GM12878 (cell line): ENCODE data around the gene PGA3. TPM values are rescaled to one million over a fixed set of nuclear protein-coding genes. Genes with fewer than 3 reads are reported as not detected.
A peak's percentile ranks its signal among the peaks of the same experiment; 100 is the strongest.

Experiments
- DPF2 ChIP-seq: fragments of 450-650 bp; IDR thresholded peaks from 2 replicates; pipeline ENCODE4 v1.6.1; 2017; ENCODE audit warnings: mild to moderate bottlenecking
- E4F1 ChIP-seq: fragments of 450-650 bp; IDR thresholded peaks from 2 replicates; pipeline ENCODE4 v1.6.1; 2018; ENCODE audit warnings: borderline replicate concordance, mild to moderate bottlenecking; ENCODE audit not compliant: partially characterized antibody
- EGR1 ChIP-seq, 2 experiments: IDR thresholded peaks; 1 replicate in 1 of 2; 2 replicates in 1 of 2; pipeline ENCODE4 v1.6.1; 2011 to 2012; ENCODE audit warnings: low read depth in 2 of 2, low read length in 2 of 2, borderline replicate concordance in 1 of 2, mild to moderate bottlenecking in 1 of 2, moderate library complexity in 1 of 2
- FOS ChIP-seq: IDR thresholded peaks from 3 replicates; pipeline ENCODE4 v1.6.1; 2011; ENCODE audit warnings: borderline replicate concordance; ENCODE audit not compliant: insufficient read length; ENCODE audit errors: extremely low read depth
- IRF3 ChIP-seq: fragments of 450-650 bp; IDR thresholded peaks from 2 replicates; pipeline ENCODE4 v1.6.1; 2014; ENCODE audit warnings: mild to moderate bottlenecking
- IRF5 ChIP-seq: fragments of 450-650 bp; IDR thresholded peaks from 2 replicates; pipeline ENCODE4 v1.6.1; 2017; ENCODE audit warnings: borderline replicate concordance
- LARP7 ChIP-seq: fragments of 450-650 bp; IDR thresholded peaks from 2 replicates; pipeline ENCODE4 v1.6.1; 2017; ENCODE audit warnings: mild to moderate bottlenecking
- MEF2A ChIP-seq: IDR thresholded peaks from 2 replicates; pipeline ENCODE4 v1.6.1; 2011; ENCODE audit warnings: low read depth, mild to moderate bottlenecking, low read length, moderate library complexity; ENCODE audit not compliant: insufficient read depth
- MYC ChIP-seq: IDR thresholded peaks from 2 replicates; pipeline ENCODE4 v1.6.1; 2011; ENCODE audit warnings: mild to moderate bottlenecking, low read length, moderate library complexity, inconsistent platforms; ENCODE audit not compliant: insufficient read depth, insufficient replicate concordance, insufficient read length, severe bottlenecking
- PAX5 ChIP-seq: IDR thresholded peaks from 2 replicates; pipeline ENCODE4 v1.6.1; 2011; ENCODE audit warnings: low read depth, low read length, borderline replicate concordance
- POLR2A ChIP-seq: IDR thresholded peaks from 2 replicates; pipeline ENCODE4 v1.6.1; 2011; ENCODE audit warnings: low read depth, mild to moderate bottlenecking, low read length
- POU2F2 ChIP-seq: IDR thresholded peaks from 3 replicates; pipeline ENCODE4 v1.6.1; 2011; ENCODE audit warnings: low read depth, mild to moderate bottlenecking, low read length, borderline replicate concordance
- RCOR1 ChIP-seq: conservative IDR thresholded peaks from 2 replicates; pipeline ENCODE4 v1.6.1; 2012; ENCODE audit warnings: low read depth, low read length, improper control_type of control experiment
- SIX5 ChIP-seq: IDR thresholded peaks from 2 replicates; pipeline ENCODE4 v1.6.1; 2011; ENCODE audit warnings: mild to moderate bottlenecking, low read depth, low read length, moderate library complexity; ENCODE audit not compliant: severe bottlenecking
- SREBF1 ChIP-seq: IDR thresholded peaks from 2 replicates; pipeline ENCODE4 v1.6.1; 2012; ENCODE audit warnings: mild to moderate bottlenecking, low read length
- polyA plus RNA-seq, 11 experiments: library from polyadenylated mRNA; depleted of rRNA in 4 of 11; unstranded in 6 of 11; stranded (reverse) in 5 of 11; fragments of >200 nt; fragmentation: Nextera tagmentation in 4 of 11; fragmentation: Illumina TruSeq in 1 of 11; extraction: Ambion mirVana in 4 of 11; extraction: Trizol in 1 of 11; gene quantifications; 1 replicate in 1 of 11; 2 replicates in 10 of 11; pipeline versions ENCODE4 v1.2.1 to v1.2.3, GENCODE V29; 2011 to 2016; ENCODE audit warnings: inconsistent platforms in 2 of 11, missing spikeins in 2 of 11, low read depth in 1 of 11
- total RNA-seq, 4 experiments: library from RNA; depleted of rRNA in 3 of 4; stranded (reverse); fragments of >200 nt in 3 of 4; fragmentation: Illumina TruSeq in 1 of 4; extraction: Trizol in 1 of 4; gene quantifications; 2 replicates each; pipeline versions ENCODE4 v1.2.1 to v1.2.3, GENCODE V29; 2013 to 2021
- TF ChIP-seq, protein P1 (sequence below): fragments of 450-650 bp; formaldehyde crosslinking; IDR thresholded peaks from 2 replicates; pipeline ENCODE4 v1.4.0; 2022; ENCODE audit warnings: mild to moderate bottlenecking, moderate library complexity
- TF ChIP-seq, protein P2 (sequence below): fragments of 450-650 bp; conservative IDR thresholded peaks from 2 replicates; pipeline ENCODE4 v1.6.1; 2017; ENCODE audit warnings: mild to moderate bottlenecking, moderate library complexity

PGA3 gene
- total and polyA plus RNA-seq, 10 of the 15 experiments (the other 5 are each of a cell fraction or from before 2014, with no cell fraction given), result not detected

DNA sequence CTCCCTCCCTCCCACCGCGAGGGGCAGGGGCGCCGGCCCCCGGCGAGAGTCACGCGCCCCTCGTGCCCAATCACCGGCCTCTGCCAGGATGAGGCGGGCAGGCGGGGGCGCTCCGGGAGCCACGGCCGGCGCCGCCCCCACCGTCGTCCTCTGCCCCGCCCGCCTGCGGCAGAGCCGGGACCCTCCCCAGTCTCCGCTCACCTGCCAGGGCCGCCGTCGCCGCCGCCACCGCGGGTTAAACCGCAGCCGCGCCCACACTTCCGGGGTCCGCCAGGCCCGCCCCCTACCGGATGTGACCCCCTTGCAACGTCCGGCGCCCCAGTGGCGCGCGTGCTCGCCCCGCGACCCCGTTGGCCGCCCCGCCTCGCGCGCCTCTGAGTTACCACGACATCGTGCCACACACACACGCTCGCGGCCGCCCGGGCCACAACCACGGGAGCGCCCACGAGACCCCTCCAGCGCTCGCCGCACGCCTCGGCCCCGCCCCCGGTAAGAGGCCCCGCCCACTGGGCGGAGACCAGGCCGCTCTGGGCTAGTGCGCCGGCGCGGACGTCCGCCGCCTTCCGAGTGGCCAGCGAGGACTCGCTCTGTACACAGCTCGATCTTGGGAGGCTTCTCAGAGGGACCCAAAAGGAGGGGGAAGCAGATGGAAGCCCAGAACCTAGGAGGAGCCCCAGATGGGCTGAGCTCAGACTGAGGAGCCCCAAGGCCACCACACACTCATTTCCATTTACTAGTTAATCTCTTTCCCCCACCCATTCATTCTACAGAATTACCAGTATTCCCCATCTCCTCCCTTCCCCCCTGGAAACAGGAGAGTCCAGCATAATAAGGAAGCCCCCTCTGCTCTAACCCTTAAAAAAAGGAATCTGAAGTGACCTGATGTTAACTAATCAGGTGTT, 41.9 kb upstream of the PGA3 start, which contains the start of gene VPS37C (continued):
- TF ChIP-seq, protein P1, sequence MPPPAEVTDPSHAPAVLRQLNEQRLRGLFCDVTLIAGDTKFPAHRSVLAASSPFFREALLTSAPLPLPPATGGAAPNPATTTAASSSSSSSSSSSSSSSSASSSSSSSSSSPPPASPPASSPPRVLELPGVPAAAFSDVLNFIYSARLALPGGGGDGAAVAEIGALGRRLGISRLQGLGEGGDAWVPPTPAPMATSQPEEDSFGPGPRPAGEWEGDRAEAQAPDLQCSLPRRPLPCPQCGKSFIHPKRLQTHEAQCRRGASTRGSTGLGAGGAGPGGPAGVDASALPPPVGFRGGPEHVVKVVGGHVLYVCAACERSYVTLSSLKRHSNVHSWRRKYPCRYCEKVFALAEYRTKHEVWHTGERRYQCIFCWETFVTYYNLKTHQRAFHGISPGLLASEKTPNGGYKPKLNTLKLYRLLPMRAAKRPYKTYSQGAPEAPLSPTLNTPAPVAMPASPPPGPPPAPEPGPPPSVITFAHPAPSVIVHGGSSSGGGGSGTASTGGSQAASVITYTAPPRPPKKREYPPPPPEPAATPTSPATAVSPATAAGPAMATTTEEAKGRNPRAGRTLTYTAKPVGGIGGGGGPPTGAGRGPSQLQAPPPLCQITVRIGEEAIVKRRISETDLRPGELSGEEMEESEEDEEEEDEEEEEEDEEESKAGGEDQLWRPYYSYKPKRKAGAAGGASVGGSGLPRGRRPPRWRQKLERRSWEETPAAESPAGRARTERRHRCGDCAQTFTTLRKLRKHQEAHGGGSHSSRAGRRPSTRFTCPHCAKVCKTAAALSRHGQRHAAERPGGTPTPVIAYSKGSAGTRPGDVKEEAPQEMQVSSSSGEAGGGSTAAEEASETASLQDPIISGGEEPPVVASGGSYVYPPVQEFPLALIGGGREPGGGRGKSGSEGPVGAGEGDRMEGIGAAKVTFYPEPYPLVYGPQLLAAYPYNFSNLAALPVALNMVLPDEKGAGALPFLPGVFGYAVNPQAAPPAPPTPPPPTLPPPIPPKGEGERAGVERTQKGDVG (CRISPR knock-in tag), result no peak
- peak; percentile 89 for TF ChIP-seq PAX5
- 0 out of 2 replicates have a peak, but pooled peaks have one; percentile 37 for TF ChIP-seq IRF3
- peak; percentile 97 for TF ChIP-seq DPF2
- TF ChIP-seq POLR2A, result peak; percentile 86
- peak; percentile 82 for TF ChIP-seq IRF5
- peak; percentile 9 for TF ChIP-seq FOS
- 0 out of 2 replicates have a peak, but pooled peaks have one; percentile 17 for TF ChIP-seq MEF2A
- peak; percentile 96 for TF ChIP-seq LARP7
- TF ChIP-seq EGR1 (IDR thresholded peaks at IDR 0.05; ENCODE audit: borderline replicate concordance in 1 of 2, low read depth in 2 of 2, low read length in 2 of 2), result peak in 1 of 2 experiments; percentile 75; a peak in 1 of 3 replicates
- TF ChIP-seq MYC, result no peak
- peak; percentile 65 for TF ChIP-seq E4F1
- no peak for TF ChIP-seq SREBF1
- TF ChIP-seq POU2F2, result peak; percentile 10; the same call in 2 of the 3 replicates
- TF ChIP-seq RCOR1, result 0 out of 2 replicates have a peak, but pooled peaks have one; percentile 65
- TF ChIP-seq, protein P2, sequence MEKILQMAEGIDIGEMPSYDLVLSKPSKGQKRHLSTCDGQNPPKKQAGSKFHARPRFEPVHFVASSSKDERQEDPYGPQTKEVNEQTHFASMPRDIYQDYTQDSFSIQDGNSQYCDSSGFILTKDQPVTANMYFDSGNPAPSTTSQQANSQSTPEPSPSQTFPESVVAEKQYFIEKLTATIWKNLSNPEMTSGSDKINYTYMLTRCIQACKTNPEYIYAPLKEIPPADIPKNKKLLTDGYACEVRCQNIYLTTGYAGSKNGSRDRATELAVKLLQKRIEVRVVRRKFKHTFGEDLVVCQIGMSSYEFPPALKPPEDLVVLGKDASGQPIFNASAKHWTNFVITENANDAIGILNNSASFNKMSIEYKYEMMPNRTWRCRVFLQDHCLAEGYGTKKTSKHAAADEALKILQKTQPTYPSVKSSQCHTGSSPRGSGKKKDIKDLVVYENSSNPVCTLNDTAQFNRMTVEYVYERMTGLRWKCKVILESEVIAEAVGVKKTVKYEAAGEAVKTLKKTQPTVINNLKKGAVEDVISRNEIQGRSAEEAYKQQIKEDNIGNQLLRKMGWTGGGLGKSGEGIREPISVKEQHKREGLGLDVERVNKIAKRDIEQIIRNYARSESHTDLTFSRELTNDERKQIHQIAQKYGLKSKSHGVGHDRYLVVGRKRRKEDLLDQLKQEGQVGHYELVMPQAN, result no peak; the same call in 1 of the 2 replicates
- TF ChIP-seq SIX5, result no peak
